GM12873 (cell line): ENCODE data around the gene ID3.
A peak's percentile ranks its signal among the peaks of the same experiment; 100 is the strongest.

ENCODE experiments used
- TF ChIP-seq, protein P1 (sequence below): IDR thresholded peaks from 2 replicates; pipeline ENCODE4 v1.5.1; 2012; ENCODE audit warnings: low read depth, mild to moderate bottlenecking, moderate library complexity, low read length, control low read depth; ENCODE audit not compliant: insufficient read depth; ENCODE audit errors: missing control alignments

The ID3 gene

DNA sequence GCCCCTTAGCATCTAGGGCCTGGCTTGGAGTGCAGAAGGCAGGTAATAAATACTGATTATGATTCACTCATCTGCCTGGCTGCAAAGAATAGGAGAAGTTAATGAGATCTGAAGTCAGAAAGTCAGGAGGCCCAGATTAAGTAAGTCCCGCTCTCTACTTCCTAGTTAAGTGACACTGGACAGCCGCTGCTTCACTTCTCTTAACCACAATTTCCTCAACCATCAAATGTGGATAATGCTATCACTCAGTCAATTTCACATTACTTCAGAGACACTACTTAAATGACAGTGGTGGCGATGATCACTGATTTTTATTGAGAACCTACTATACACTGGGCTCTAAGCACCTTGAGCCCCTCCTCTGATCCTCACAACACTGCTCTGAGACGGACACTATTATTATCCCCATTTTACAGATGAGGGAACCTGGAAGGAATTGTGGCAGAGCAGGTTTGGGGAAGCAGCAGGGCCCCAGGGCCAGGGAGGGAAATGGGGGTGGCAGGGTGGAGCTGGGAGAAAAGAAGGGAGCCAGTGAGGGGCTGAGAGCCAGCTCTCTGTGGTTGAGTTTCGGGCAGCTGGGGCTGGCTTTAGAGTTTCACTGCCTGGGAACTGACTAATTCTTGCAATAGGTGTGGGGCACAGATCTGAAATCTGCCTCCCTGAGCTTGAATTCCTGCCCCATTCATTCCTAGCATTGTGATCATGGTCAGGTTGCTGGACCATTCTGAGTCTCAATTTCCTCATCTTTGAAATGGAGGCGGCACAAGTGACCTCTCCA is 25.9 kb downstream of the ID3 start:
- TF ChIP-seq, protein P1, sequence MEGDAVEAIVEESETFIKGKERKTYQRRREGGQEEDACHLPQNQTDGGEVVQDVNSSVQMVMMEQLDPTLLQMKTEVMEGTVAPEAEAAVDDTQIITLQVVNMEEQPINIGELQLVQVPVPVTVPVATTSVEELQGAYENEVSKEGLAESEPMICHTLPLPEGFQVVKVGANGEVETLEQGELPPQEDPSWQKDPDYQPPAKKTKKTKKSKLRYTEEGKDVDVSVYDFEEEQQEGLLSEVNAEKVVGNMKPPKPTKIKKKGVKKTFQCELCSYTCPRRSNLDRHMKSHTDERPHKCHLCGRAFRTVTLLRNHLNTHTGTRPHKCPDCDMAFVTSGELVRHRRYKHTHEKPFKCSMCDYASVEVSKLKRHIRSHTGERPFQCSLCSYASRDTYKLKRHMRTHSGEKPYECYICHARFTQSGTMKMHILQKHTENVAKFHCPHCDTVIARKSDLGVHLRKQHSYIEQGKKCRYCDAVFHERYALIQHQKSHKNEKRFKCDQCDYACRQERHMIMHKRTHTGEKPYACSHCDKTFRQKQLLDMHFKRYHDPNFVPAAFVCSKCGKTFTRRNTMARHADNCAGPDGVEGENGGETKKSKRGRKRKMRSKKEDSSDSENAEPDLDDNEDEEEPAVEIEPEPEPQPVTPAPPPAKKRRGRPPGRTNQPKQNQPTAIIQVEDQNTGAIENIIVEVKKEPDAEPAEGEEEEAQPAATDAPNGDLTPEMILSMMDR, result no peak

DNA sequence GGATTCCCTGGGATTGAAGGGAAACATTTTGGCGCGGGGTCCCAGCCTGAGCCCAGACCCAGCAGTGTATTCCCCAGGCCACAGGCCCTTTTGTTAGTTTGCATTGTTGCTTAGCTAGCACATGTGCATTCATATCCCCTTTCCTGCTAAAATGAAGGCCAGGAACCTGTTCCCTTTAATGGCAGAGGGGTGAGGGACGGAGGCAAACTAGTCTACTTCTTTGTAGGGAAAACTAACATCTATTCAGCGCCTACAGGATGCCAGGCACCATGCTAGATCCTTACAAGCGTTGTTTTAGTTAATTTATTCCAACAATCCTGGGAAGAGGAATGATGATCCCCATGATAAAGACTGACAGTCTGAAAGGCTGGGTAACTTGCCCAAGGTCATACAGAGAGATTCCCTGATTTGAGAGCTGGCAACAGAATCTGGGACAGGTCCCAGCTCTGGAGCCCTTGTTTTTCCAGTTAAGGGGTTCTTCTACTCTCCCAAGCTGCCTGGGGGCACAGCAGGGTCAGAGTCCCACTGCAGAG is 27.7 kb downstream of the ID3 start:
- TF ChIP-seq, protein P1, result no peak

DNA sequence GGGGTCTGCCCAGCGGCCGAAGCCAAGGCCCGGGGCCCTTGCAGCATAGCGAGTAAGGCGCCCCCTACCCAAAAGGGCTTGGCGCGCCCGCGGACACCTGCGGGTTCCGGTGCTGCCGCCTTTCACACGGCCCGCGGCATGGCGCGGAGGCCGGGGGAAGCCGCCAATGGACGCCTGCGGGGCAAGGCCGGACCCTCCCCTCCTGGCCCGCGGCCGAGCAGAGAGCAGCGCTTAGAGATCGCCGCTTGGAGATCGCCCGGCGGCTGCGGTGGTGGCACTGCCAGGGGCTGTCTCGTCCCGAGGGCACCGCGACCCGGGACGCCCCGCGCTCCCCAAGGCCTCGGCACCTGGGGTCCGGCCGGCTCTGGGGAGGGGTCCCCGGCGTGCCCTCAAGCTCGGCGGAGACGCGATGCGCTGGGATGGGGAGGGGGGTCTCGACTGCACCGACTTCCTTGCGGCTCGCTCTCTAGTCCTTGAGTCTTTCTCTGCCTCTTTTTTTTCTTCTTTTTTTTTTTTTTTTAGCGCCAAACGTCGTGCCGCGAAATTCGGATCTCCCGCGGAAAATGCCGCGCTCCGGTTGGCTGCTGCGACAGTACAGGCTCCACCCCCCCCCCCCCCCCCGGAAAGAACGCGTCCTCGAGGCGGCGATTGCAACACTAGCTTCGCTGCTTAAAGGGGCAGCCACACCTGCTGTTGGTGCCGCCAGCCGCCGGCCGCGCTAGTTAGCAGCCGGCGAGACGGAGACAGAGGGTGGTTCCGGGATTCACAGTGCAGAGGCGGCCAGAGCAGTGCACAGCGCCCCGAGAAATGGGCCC is 28.3 kb downstream of the ID3 start, which contains the start of gene E2F2:
Gene E2F2 (minus strand): TSS at position 487 of the 815 bp plus-strand sequence. CDS start 440 bp downstream, at position 47.
- TF ChIP-seq, protein P1, result peak; percentile 9

DNA sequence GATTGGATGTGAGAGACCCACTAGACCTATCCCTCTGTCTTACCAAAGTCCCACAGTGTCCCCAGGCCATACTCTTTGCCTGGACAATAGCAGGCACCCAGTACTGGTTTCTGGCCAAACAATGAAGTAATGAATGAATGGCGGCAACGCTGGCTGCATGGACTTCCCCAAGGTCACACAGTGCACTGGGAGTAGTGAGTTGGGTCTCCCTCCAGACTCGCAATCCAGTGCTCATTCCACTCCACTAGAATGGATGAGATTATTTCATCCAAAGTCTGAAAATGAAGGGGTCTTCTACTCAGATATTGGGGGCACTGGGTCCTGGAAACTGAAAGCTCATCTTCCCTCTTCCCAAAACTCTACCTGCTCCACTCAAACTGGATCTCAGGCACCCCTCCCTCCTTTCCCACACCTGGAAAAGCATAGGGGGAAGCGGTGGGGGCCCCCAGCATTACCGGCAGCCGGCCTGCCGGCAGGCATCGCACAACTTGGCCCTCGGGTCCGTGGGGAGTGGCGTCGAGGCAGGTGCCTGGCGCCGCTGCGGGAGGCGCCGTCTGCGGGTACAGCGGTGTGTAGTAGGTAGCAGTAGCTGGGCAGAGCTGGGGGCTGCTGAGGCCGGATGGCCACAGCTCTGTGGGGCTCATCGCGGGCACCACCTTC is 29.1 kb downstream of the ID3 start:
- TF ChIP-seq, protein P1, result no peak

DNA sequence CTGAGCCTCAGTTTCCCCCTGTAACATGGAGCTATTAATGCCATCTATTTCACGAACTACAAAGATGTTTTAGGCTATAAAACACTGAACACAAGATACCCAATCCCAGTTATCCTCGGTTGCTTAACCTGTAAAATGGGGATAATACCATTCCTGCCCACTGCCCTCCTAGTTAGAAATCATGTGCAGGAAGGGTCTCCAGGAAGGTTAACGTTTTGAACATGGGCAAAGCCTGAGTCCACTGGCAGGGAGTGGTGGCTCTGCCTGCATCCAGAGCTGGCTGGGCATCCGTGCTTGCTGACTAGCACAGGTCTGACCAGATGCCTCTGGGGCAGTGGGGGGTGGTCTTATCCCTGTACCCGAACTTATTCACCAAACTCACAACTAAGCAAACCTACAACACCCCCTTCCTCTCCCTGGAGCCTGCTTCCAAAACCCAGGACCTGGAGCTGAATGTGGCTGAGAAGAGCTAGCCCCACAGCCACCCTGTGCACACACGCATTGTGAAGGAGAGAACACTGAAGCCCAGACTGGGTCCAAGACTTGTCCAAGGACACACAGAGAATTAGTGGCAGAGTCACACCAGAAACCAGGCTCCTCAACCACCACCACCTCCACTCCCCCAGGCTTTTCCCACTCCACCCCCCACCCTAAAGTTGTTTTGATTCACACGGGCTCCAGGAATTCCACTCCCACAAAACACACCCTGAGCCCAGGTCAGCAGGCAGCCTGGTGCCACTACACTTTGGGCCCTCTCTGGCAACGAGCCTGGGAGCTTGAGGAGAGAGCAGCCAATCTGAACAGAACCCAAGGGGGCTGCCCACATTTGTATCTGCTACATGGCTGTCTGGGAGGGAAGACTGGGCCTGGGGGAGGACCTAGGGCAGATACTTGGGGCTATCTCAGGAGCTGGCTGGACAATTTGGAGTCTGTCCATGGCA is 29.9 kb downstream of the ID3 start:
- TF ChIP-seq, protein P1, result no peak

DNA sequence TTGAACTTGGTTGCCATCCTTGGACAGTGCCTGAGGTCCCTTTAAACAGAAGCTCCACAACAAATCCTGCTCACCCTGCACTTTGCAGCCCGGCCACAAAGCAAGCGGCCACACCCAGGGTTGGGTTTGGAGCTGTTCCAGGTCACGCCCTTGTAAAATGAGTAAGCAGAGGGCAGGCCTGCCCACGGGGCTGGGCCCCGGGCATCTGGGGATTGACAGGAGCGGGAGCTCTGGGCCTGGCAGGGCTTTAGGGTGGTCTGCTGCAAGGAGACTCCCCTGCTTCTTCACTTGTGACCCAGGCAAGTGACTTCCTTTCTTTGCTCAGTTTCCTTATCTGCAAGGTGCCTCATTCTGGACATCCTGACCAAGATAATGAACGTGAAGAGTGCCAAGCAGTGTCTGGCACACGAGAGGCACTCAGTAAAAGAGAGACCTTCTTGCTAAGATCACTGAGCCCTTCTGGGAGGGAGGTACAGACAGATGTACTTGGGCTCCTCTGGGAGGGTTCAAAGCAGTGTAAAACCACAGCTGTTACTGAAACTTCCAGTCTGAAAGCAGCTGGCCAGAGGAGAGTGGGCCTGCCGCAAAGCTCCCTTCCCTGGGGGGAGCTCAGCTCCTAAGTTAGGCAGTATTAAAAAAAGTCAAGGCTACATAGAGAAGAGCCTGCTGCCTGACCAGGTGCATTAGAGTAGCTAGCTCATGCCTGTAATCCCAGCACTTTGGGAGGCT is 30.9 kb downstream of the ID3 start:
- TF ChIP-seq, protein P1, result no peak
